Endothelial cell of umbilical vein (primary cell): ENCODE results near the gene MGAM2. TPM values are rescaled to one million over a fixed set of nuclear protein-coding genes. Genes with fewer than 3 reads are reported as not detected.

Source experiments
- BruUV-seq: library from RNA; stranded (reverse); fragments of 400-500 nt; replicated peaks from 2 replicates; lab custom pipeline; 2021; lab: Mats Ljungman, UMichigan
- CTCF ChIA-PET: fragments of 300-600, 350-600 bp; sonication (Branson Sonifier 250); formaldehyde crosslinking; loops from one replicate; lab custom pipeline; 2021; ENCODE audit warnings: antibody characterized with exemption, inconsistent platforms; lab: Charles Lee
- POLR2A ChIA-PET: fragments of 300-600, 350-600 bp; sonication (Branson Sonifier 250); formaldehyde crosslinking; loops from one replicate; lab custom pipeline; 2021; ENCODE audit warnings: antibody characterized with exemption, inconsistent platforms; lab: Charles Lee
- DNase-seq: peaks from one replicate; pipeline ENCODE4 v3.0.0-alpha.2; 2011; ENCODE audit warnings: low read depth, low spot score
- FAIRE-seq: peaks from 2 replicates; lab custom pipeline; 2011; peaks lifted over from hg19 to GRCh38; lab: Jason Lieb, UNC
- H2AFZ ChIP-seq: 2 replicates; pipeline ENCODE4 v1.6.0; 2012; ENCODE audit warnings: low read depth, low read length, control low read depth, inconsistent platforms
- H3K27ac ChIP-seq: 2 replicates; pipeline ENCODE4 v1.5.1; 2011; ENCODE audit warnings: low read depth, mild to moderate bottlenecking, control low read depth, low read length, moderate library complexity; ENCODE audit not compliant: insufficient read depth
- H3K27me3 ChIP-seq, 2 experiments: 2 replicates each; pipeline versions ENCODE4 v1.6.0 to v1.6.1; 2011; ENCODE audit warnings: low read length in 2 of 2, mixed read lengths in 1 of 2; ENCODE audit not compliant: control insufficient read depth in 2 of 2, insufficient read depth in 2 of 2
- H3K36me3 ChIP-seq, 2 experiments: 2 replicates in 1 of 2; 3 replicates in 1 of 2; pipeline ENCODE4 v1.5.1; 2011; ENCODE audit warnings: low read length in 2 of 2, mild to moderate bottlenecking in 1 of 2, moderate library complexity in 1 of 2; ENCODE audit not compliant: control insufficient read depth in 2 of 2, insufficient read depth in 2 of 2; ENCODE audit errors: extremely low read depth in 1 of 2
- H3K4me1 ChIP-seq: 3 replicates; pipeline ENCODE4 v1.5.1; 2011; ENCODE audit warnings: mild to moderate bottlenecking, low read length; ENCODE audit not compliant: control insufficient read depth, insufficient read depth; ENCODE audit errors: extremely low read depth
- H3K4me2 ChIP-seq: 2 replicates; pipeline ENCODE4 v1.6.1; 2011; ENCODE audit warnings: low read length, control low read depth, mixed read lengths; ENCODE audit not compliant: insufficient read depth
- H3K4me3 ChIP-seq, 3 experiments: fragments of 200-600 bp in 1 of 3; sonication (generic), shearing (Covaris generic) in 1 of 3; replicated peaks in 1 of 3; 2 replicates each; pipeline ENCODE4 v1.5.1; 2011 to 2016; ENCODE audit warnings: control low read depth in 3 of 3, low read length in 3 of 3, mild to moderate bottlenecking in 2 of 3, inconsistent platforms in 1 of 3, low read depth in 1 of 3, moderate library complexity in 1 of 3; ENCODE audit not compliant: insufficient read depth in 1 of 3
- H3K79me2 ChIP-seq: 2 replicates; pipeline ENCODE4 v1.6.0; 2012; ENCODE audit warnings: low read length, inconsistent platforms; ENCODE audit not compliant: control insufficient read depth, insufficient read depth
- H3K9ac ChIP-seq: replicated peaks from 2 replicates; pipeline ENCODE3; 2011; ENCODE audit warnings: low read length, control low read depth; ENCODE audit not compliant: insufficient read depth; ENCODE audit errors: extremely low read depth
- H3K9me1 ChIP-seq: replicated peaks from 3 replicates; pipeline ENCODE4 v1.6.0; 2011; ENCODE audit warnings: mild to moderate bottlenecking, low read length; ENCODE audit not compliant: control insufficient read depth, insufficient read depth; ENCODE audit errors: extremely low read depth
- H3K9me3 ChIP-seq: replicated peaks from 2 replicates; pipeline ENCODE4 v1.5.1; 2012; ENCODE audit warnings: low read length, inconsistent platforms; ENCODE audit not compliant: control insufficient read depth, insufficient read depth
- H4K20me1 ChIP-seq: replicated peaks from 2 replicates; pipeline ENCODE3; 2011; ENCODE audit warnings: mild to moderate bottlenecking, low read length; ENCODE audit not compliant: control insufficient read depth, insufficient read depth; ENCODE audit errors: extremely low read depth
- EZH2 ChIP-seq: IDR thresholded peaks from 2 replicates; pipeline ENCODE4 v1.6.1; 2012; ENCODE audit warnings: borderline replicate concordance, low read depth, mild to moderate bottlenecking, moderate library complexity, low read length, inconsistent platforms; ENCODE audit not compliant: severe bottlenecking
- FOS ChIP-seq: IDR thresholded peaks from 2 replicates; pipeline ENCODE4 v1.6.1; 2011; ENCODE audit warnings: mild to moderate bottlenecking, low read length, moderate library complexity, borderline replicate concordance; ENCODE audit not compliant: insufficient read depth
- GATA2 ChIP-seq: IDR thresholded peaks from 2 replicates; pipeline ENCODE4 v1.7.0; 2011; ENCODE audit warnings: low read depth, mild to moderate bottlenecking, moderate library complexity, mixed read lengths, low read length; ENCODE audit not compliant: insufficient read length, insufficient read depth
- JUN ChIP-seq: IDR thresholded peaks from 2 replicates; pipeline ENCODE4 v1.6.1; 2011; ENCODE audit warnings: borderline replicate concordance, low read depth; ENCODE audit not compliant: insufficient read length, insufficient read depth
- MYC ChIP-seq: IDR thresholded peaks from one replicate; pipeline ENCODE4 v1.6.1; 2011; ENCODE audit warnings: mild to moderate bottlenecking, low read depth, low read length
- POLR2A ChIP-seq: IDR thresholded peaks from 2 replicates; pipeline ENCODE4 v1.6.1; 2012; ENCODE audit warnings: low read depth, mild to moderate bottlenecking, control low read depth, low read length
- POLR2AphosphoS5 ChIP-seq: IDR thresholded peaks from 2 replicates; pipeline ENCODE4 v1.6.1; 2012; ENCODE audit warnings: low read depth, mild to moderate bottlenecking, control low read depth, low read length, moderate library complexity; ENCODE audit not compliant: insufficient read depth
- dilution Hi-C: fragments of 300-500 bp; cut with MboI; formaldehyde crosslinking; loops from one replicate; pipeline ENCODE4 v1.15.0; 2019; ENCODE audit warnings: low sequenced_read_pairs; ENCODE audit not compliant: extremely low pct_ligation_motif_present
- intact Hi-C: fragments of 100-400 bp; cut with micrococcal nuclease; formaldehyde crosslinking; loops from one replicate; pipeline ENCODE4 v1.10.0; 2022
- polyA plus RNA-seq, 4 experiments: library from polyadenylated mRNA; depleted of rRNA in 3 of 4; stranded (reverse) in 3 of 4; unstranded in 1 of 4; fragments of >200 nt; gene quantifications; 2 replicates each; pipeline versions ENCODE4 v1.2.1 to v1.2.3, GENCODE V29; 2011 to 2012; ENCODE audit warnings: missing spikeins in 1 of 4
- total RNA-seq: library from RNA; stranded (reverse); gene quantifications from 2 replicates; pipeline ENCODE4 v1.2.3, GENCODE V29; 2021
- TF ChIP-seq, protein P1 (sequence below): IDR thresholded peaks from 2 replicates; pipeline ENCODE4 v1.6.1; 2011; ENCODE audit not compliant: insufficient read depth, insufficient read length
- TF ChIP-seq, protein P2 (sequence below), 2 donors: IDR thresholded peaks; 1 replicate in 1 of 2; 2 replicates in 1 of 2; pipeline ENCODE4 v1.5.1; 2011; ENCODE audit warnings: low read length in 2 of 2, mild to moderate bottlenecking in 2 of 2, moderate library complexity in 2 of 2, control low read depth in 1 of 2, inconsistent platforms in 1 of 2, low read depth in 1 of 2; ENCODE audit not compliant: insufficient read depth in 1 of 2; ENCODE audit errors: extremely low read depth in 1 of 2

The MGAM2 gene
- total and polyA plus RNA-seq, 2 donors (not counting 3 experiments of a cell fraction or from before 2014, with no cell fraction given), result not detected

DNA sequence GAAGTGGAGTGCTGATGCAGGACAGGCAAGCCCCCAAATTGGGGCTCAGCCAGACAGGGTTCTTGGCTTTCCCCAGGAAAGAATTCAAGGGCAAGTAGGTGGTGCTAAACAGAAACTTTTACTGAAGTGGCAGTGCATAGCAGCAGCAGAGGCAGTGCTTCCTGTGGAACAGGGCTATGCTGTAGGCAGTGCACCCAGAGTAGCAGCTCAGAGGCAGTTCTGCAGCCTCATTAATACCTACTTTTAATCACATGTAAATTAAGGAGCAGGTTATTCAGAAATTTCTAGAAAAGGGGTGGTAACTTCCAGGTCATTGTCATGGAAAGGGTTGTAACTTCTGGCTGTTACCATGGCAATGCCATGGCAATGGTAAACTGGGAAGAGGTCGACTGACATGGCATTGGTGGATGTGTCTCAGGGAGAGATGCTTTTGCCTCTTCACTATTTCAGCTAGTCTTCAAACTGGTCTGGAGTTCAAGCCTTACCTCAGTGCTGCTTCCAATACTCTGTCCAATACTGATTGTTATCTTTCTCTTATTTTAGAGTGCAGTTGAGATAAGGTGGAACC, 117.1 kb downstream of the MGAM2 start:
- ChIA-PET POLR2A (no interaction called here), CTCF (no interaction called here)
- Histone ChIP-seq H3K36me3 (no peaks in the 10 kb centered on the region), H3K4me3 (no peak overlapping the region), H3K4me2 (no peak overlapping the region), H3K9me1 (no peaks in the 10 kb centered on the region), H3K4me1 (no peaks in the 10 kb centered on the region), H3K27ac (no peak overlapping the region), H3K9ac (no peak overlapping the region), H4K20me1 (no peaks in the 10 kb centered on the region), H2AFZ (no peak overlapping the region), H3K9me3 (no peaks in the 10 kb centered on the region), H3K27me3 (no peaks in the 10 kb centered on the region), H3K79me2 (no peaks in the 10 kb centered on the region)
- no peak for FAIRE-seq
- TF ChIP-seq EZH2 (no peak), JUN (no peak)
- DNase-seq, result no peak
- BruUV-seq, result no TSS peak
- dilution Hi-C loops, result no loop called here
- intact Hi-C loops, result no loop called here

DNA sequence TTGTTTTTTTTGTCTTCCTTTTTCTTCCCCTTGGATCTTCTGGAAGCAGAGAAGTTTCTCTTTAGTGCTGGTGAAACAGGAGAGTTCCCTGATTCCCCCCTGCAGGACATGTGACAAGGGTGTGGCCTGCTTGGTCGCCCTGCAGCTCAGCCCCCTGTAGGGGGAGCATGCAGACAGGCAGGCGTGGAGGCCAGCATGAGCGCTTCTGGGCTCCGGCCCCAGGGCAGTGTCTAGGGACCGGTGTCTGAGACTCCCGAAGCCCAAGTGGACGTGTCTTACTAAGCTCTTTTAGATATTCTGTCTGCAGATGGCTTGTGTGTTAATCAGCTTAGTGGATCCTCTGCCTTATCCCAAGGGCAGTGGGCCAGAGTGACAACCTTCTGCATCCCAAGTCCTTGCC, 120.2 kb downstream of the MGAM2 start:
- Histone ChIP-seq H3K4me3 (no peak overlapping the region), H3K4me2 (no peak overlapping the region), H4K20me1 (no peaks in the 10 kb centered on the region), H3K27me3 (no peaks in the 10 kb centered on the region), H3K36me3 (no peaks in the 10 kb centered on the region), H3K9me3 (no peaks in the 10 kb centered on the region), H3K79me2 (no peaks in the 10 kb centered on the region), H3K9ac (no peak overlapping the region), H3K4me1 (no peaks in the 10 kb centered on the region), H2AFZ (no peak overlapping the region), H3K27ac (no peak overlapping the region), H3K9me1 (no peaks in the 10 kb centered on the region)
- CTCF ChIA-PET, result no interaction called here
- BruUV-seq, result no TSS peak
- intact Hi-C loops, result no loop called here
- no peak for DNase-seq
- dilution Hi-C loops, result no loop called here
- FAIRE-seq, result no peak
- POLR2A ChIA-PET, result no interaction called here
- TF ChIP-seq GATA2 (no peak), POLR2AphosphoS5 (no peak), FOS (no peak), EZH2 (no peak), JUN (no peak), POLR2A (no peak), MYC (no peak)
- TF ChIP-seq, protein P1, sequence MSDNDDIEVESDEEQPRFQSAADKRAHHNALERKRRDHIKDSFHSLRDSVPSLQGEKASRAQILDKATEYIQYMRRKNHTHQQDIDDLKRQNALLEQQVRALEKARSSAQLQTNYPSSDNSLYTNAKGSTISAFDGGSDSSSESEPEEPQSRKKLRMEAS, result no peak
- TF ChIP-seq, protein P2, sequence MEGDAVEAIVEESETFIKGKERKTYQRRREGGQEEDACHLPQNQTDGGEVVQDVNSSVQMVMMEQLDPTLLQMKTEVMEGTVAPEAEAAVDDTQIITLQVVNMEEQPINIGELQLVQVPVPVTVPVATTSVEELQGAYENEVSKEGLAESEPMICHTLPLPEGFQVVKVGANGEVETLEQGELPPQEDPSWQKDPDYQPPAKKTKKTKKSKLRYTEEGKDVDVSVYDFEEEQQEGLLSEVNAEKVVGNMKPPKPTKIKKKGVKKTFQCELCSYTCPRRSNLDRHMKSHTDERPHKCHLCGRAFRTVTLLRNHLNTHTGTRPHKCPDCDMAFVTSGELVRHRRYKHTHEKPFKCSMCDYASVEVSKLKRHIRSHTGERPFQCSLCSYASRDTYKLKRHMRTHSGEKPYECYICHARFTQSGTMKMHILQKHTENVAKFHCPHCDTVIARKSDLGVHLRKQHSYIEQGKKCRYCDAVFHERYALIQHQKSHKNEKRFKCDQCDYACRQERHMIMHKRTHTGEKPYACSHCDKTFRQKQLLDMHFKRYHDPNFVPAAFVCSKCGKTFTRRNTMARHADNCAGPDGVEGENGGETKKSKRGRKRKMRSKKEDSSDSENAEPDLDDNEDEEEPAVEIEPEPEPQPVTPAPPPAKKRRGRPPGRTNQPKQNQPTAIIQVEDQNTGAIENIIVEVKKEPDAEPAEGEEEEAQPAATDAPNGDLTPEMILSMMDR (IDR thresholded peaks at IDR 0.05; ENCODE audit: extremely low read depth in 1 of 2, insufficient read depth in 1 of 2, low read depth in 1 of 2, low read length in 2 of 2), result no peak
